Brain pericyte (primary cell): ENCODE results near the gene KNCN.

Experiments
- DNase-seq: peaks from one replicate; pipeline ENCODE4 v3.0.0-alpha.2; 2012; ENCODE audit warnings: low read depth, low spot score

Gene KNCN

GRCh38 chr1:46525253-46525983, 26.0 kb downstream of the KNCN start:
- DNase-seq = no peak

- no peak for DNase-seq
These were observed 26.6 kb downstream of the KNCN start for GRCh38 chr1:46524843-46525242.

GRCh38 chr1:46523496-46524353, 27.7 kb downstream of the KNCN start:
- DNase-seq = no peak

- DNase-seq = no peak
These were observed 28.5 kb downstream of the KNCN start for GRCh38 chr1:46522969-46523320.

- DNase-seq = no peak
These were observed 29.1 kb downstream of the KNCN start for GRCh38 chr1:46522184-46522968.

- DNase-seq = no peak
These were observed 30.0 kb downstream of the KNCN start for GRCh38 chr1:46521414-46521813.

GRCh38 chr1:46520063-46520911, 31.2 kb downstream of the KNCN start:
- no peak for DNase-seq

GRCh38 chr1:46519209-46519608, 32.2 kb downstream of the KNCN start:
- DNase-seq = no peak

GRCh38 chr1:46517932-46518498, 33.4 kb downstream of the KNCN start:
- no peak for DNase-seq

GRCh38 chr1:46517010-46517600, 34.3 kb downstream of the KNCN start:
- no peak for DNase-seq

- DNase-seq = no peak
These were observed 35.1 kb downstream of the KNCN start for GRCh38 chr1:46516200-46516950.

GRCh38 chr1:46515576-46515975, 35.9 kb downstream of the KNCN start:
- DNase-seq = no peak

- no peak for DNase-seq
These were observed 37.9 kb downstream of the KNCN start for GRCh38 chr1:46513536-46513935.

- DNase-seq = no peak
These were observed 38.7 kb downstream of the KNCN start for GRCh38 chr1:46512792-46513190.

GRCh38 chr1:46512135-46512791, 39.2 kb downstream of the KNCN start:
- DNase-seq = no peak

- no peak for DNase-seq
These were observed 40.5 kb downstream of the KNCN start for GRCh38 chr1:46510998-46511365.

GRCh38 chr1:46510341-46510997, 41.0 kb downstream of the KNCN start:
- no peak for DNase-seq

- DNase-seq = no peak
These were observed 42.7 kb downstream of the KNCN start for GRCh38 chr1:46508757-46509156.
